Parathyroid adenoma (tissue), 2 donors: ENCODE results near the gene RPL38.

Experiments used
- H2AFZ ChIP-seq: fragments of 300-600 bp; sonication (generic); one replicate; pipeline ENCODE4 v1.7.0; 2017; ENCODE audit warnings: antibody characterized with exemption, mild to moderate bottlenecking
- H3K27ac ChIP-seq: fragments of 300-600 bp; sonication (generic); one replicate; pipeline ENCODE4 v1.7.0; 2017
- H3K27me3 ChIP-seq: fragments of 300-600 bp; sonication (generic); one replicate; pipeline ENCODE4 v1.7.0; 2017; ENCODE audit warnings: low read length; ENCODE audit not compliant: control insufficient read depth, insufficient read depth
- H3K36me3 ChIP-seq: fragments of 300-600 bp; sonication (generic); one replicate; pipeline ENCODE4 v1.7.0; 2017; ENCODE audit warnings: low read length; ENCODE audit not compliant: control insufficient read depth, insufficient read depth
- H3K4me1 ChIP-seq: fragments of 300-600 bp; sonication (generic); one replicate; pipeline ENCODE4 v1.7.0; 2017; ENCODE audit warnings: control low read depth
- H3K4me2 ChIP-seq: fragments of 300-600 bp; sonication (generic); one replicate; pipeline ENCODE4 v1.7.0; 2017; ENCODE audit warnings: low read length
- H3K4me3 ChIP-seq: fragments of 300-600 bp; sonication (generic); one replicate; pipeline ENCODE4 v1.7.0; 2017; ENCODE audit warnings: low read depth, low read length
- H3K79me2 ChIP-seq: fragments of 300-600 bp; sonication (generic); one replicate; pipeline ENCODE4 v1.7.0; 2017; ENCODE audit warnings: control low read depth
- H3K9ac ChIP-seq: fragments of 300-600 bp; sonication (generic); one replicate; pipeline ENCODE4 v1.7.0; 2017; ENCODE audit warnings: mild to moderate bottlenecking
- H3K9me3 ChIP-seq: fragments of 300-600 bp; sonication (generic); one replicate; pipeline ENCODE4 v1.7.0; 2017; ENCODE audit warnings: low read length; ENCODE audit not compliant: control insufficient read depth
- TF ChIP-seq, protein P1 (sequence below): fragments of 300-600 bp; sonication (generic); IDR thresholded peaks from one replicate; pipeline ENCODE4 v1.7.0; 2017; ENCODE audit warnings: antibody characterized with exemption, mild to moderate bottlenecking
- donor health status: primary hyperparathyroidism.

The RPL38 gene

GRCh38 chr17:74241431-74241830 lies 38.0 kb downstream of the RPL38 start:
- Histone ChIP-seq H2AFZ (no peak overlapping the region), H3K4me3 (no peak overlapping the region), H3K9ac (no peak overlapping the region), H3K79me2 (no peaks in the 10 kb centered on the region), H3K9me3 (no peaks in the 10 kb centered on the region), H3K36me3 (no peaks in the 10 kb centered on the region), H3K4me1 (no peaks in the 10 kb centered on the region), H3K27me3 (no peaks in the 10 kb centered on the region), H3K27ac (no peak overlapping the region), H3K4me2 (no peak overlapping the region)
- TF ChIP-seq, protein P1, sequence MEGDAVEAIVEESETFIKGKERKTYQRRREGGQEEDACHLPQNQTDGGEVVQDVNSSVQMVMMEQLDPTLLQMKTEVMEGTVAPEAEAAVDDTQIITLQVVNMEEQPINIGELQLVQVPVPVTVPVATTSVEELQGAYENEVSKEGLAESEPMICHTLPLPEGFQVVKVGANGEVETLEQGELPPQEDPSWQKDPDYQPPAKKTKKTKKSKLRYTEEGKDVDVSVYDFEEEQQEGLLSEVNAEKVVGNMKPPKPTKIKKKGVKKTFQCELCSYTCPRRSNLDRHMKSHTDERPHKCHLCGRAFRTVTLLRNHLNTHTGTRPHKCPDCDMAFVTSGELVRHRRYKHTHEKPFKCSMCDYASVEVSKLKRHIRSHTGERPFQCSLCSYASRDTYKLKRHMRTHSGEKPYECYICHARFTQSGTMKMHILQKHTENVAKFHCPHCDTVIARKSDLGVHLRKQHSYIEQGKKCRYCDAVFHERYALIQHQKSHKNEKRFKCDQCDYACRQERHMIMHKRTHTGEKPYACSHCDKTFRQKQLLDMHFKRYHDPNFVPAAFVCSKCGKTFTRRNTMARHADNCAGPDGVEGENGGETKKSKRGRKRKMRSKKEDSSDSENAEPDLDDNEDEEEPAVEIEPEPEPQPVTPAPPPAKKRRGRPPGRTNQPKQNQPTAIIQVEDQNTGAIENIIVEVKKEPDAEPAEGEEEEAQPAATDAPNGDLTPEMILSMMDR = no peak

DNA sequence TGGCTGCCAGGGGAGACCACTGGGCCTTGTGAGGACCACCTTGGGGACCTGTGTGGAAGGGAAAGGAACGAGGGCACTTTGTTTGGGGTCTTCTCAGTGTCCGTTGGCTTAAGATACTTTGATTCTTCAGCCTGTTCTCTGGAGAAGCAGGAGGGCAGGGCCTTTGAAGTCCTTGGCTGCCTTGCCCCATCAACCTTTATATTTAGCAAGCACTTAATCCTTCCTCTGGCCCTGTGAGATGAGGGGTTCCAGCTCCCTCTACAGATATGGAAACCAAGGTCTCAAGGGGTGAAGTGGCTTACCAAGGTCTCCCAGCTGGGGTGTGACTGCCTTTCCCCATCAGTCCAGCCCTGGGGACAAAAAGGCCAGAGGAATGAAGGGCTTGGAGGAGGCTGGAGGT lies 38.4 kb downstream of the RPL38 start:
- no peak overlapping the region for H2AFZ ChIP-seq
- no peaks in the 10 kb centered on the region for H3K27me3 ChIP-seq
- H3K9me3 ChIP-seq = no peaks in the 10 kb centered on the region
- H3K9ac ChIP-seq = no peak overlapping the region
- H3K36me3 ChIP-seq = no peaks in the 10 kb centered on the region
- no peak overlapping the region for H3K27ac ChIP-seq
- no peaks in the 10 kb centered on the region for H3K4me1 ChIP-seq
- no peak overlapping the region for H3K4me3 ChIP-seq
- no peaks in the 10 kb centered on the region for H3K79me2 ChIP-seq
- TF ChIP-seq, protein P1 = no peak
- H3K4me2 ChIP-seq = no peak overlapping the region

GRCh38 chr17:74243013-74243755 lies 39.7 kb downstream of the RPL38 start:
- TF ChIP-seq, protein P1 = no peak
- no peaks in the 10 kb centered on the region for H3K27me3 ChIP-seq
- H3K4me2 ChIP-seq = no peak overlapping the region
- no peak overlapping the region for H3K27ac ChIP-seq
- no peaks in the 10 kb centered on the region for H3K4me1 ChIP-seq
- no peaks in the 10 kb centered on the region for H3K79me2 ChIP-seq
- no peak overlapping the region for H3K4me3 ChIP-seq
- H3K36me3 ChIP-seq = no peaks in the 10 kb centered on the region
- no peak overlapping the region for H3K9ac ChIP-seq
- H3K9me3 ChIP-seq = no peaks in the 10 kb centered on the region
- H2AFZ ChIP-seq = no peak overlapping the region

DNA sequence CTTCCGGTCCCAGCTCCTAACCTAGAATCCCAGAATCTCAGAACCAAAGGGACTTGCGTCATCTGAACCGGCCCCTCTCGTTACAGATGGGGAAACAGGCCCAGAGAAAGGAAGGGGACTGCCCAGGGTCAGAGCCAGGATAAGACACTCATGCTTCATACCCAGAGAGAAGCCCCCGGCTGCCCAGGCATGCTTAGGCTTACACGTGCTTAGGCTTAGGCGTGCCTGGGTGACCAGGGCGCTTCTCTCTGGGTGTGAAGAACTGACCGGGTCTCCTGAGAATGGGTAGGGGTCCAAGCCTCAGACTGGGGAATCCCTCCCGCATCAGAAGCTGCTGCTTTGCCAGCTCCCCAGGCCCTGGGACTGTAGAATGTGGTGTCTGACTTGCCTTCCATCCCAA lies 40.6 kb downstream of the RPL38 start:
- Histone ChIP-seq H3K27me3 (no peaks in the 10 kb centered on the region), H3K27ac (no peak overlapping the region), H3K36me3 (no peaks in the 10 kb centered on the region), H3K79me2 (no peaks in the 10 kb centered on the region), H2AFZ (no peak overlapping the region), H3K9me3 (no peaks in the 10 kb centered on the region), H3K4me1 (no peaks in the 10 kb centered on the region), H3K4me3 (no peak overlapping the region), H3K4me2 (no peak overlapping the region), H3K9ac (no peak overlapping the region)
- TF ChIP-seq, protein P1 = no peak

- H3K36me3 ChIP-seq = no peaks in the 10 kb centered on the region
- H3K4me2 ChIP-seq = no peak overlapping the region
- TF ChIP-seq, protein P1 = no peak
- H3K9me3 ChIP-seq = no peaks in the 10 kb centered on the region
- H3K27me3 ChIP-seq = no peaks in the 10 kb centered on the region
- no peak overlapping the region for H3K9ac ChIP-seq
- no peaks in the 10 kb centered on the region for H3K79me2 ChIP-seq
- H2AFZ ChIP-seq = no peak overlapping the region
- H3K4me3 ChIP-seq = no peak overlapping the region
- no peaks in the 10 kb centered on the region for H3K4me1 ChIP-seq
- no peak overlapping the region for H3K27ac ChIP-seq
Measured at GRCh38 chr17:74244548-74244947, 41.1 kb downstream of the RPL38 start.
